DOHH2 (cell line): Measurements from ENCODE around the gene CCDC138.

ENCODE experiments used
- CTCF ChIP-seq: fragments of 200-600 bp; sonication (generic); IDR thresholded peaks from one replicate; pipeline ENCODE4 v1.5.1; 2014; ENCODE audit warnings: antibody characterized with exemption, mild to moderate bottlenecking, low read depth, low read length; ENCODE audit not compliant: poor library complexity, severe bottlenecking
- EZH2phosphoT487 ChIP-seq: fragments of 200-600 bp; sonication (generic); IDR thresholded peaks from 2 replicates; pipeline ENCODE4 v1.6.1; 2017; ENCODE audit warnings: borderline replicate concordance, mild to moderate bottlenecking, antibody characterized with exemption, low read length, moderate library complexity, mixed read lengths

- TF ChIP-seq CTCF (no peak), EZH2phosphoT487 (no peak)
Observed at GRCh38 chr2:108918941-108919341, 132.4 kb downstream of the CCDC138 start.
